Endothelial cell (in vitro differentiated cells): ENCODE data around the gene CLN6. TPM values are rescaled to one million over a fixed set of nuclear protein-coding genes. Genes with fewer than 3 reads are reported as not detected.
A peak's percentile ranks its signal among the peaks of the same experiment; 100 is the strongest.

Source experiments
- DNase-seq: peaks from one replicate; pipeline ENCODE4 v3.0.0; 2021; ENCODE audit warnings: low spot score
- H3K27ac Mint-ChIP-seq: one replicate; pipeline ENCODE4 v1.8.0; 2021; ENCODE audit warnings: mixed read lengths, inconsistent platforms; ENCODE audit not compliant: unreplicated experiment
- H3K27me3 Mint-ChIP-seq: one replicate; pipeline ENCODE4 v1.8.0; 2021; ENCODE audit warnings: mild to moderate bottlenecking, moderate library complexity, mixed read lengths, inconsistent platforms; ENCODE audit not compliant: unreplicated experiment
- H3K36me3 Mint-ChIP-seq: one replicate; pipeline ENCODE4 v1.8.0; 2021; ENCODE audit warnings: mild to moderate bottlenecking, low read depth, mixed read lengths, inconsistent platforms; ENCODE audit not compliant: unreplicated experiment
- H3K4me1 Mint-ChIP-seq: one replicate; pipeline ENCODE4 v1.8.0; 2021; ENCODE audit warnings: mild to moderate bottlenecking, mixed read lengths, inconsistent platforms; ENCODE audit not compliant: unreplicated experiment
- H3K4me3 Mint-ChIP-seq: one replicate; pipeline ENCODE4 v1.8.0; 2021; ENCODE audit warnings: mild to moderate bottlenecking, mixed read lengths, inconsistent platforms; ENCODE audit not compliant: unreplicated experiment
- H3K9me3 Mint-ChIP-seq: one replicate; pipeline ENCODE4 v1.8.0; 2021; ENCODE audit warnings: mixed read lengths, inconsistent platforms; ENCODE audit not compliant: unreplicated experiment
- CTCF ChIP-seq: fragments of 200-600 bp; sonication (generic); IDR thresholded peaks from one replicate; pipeline ENCODE4 v1.5.0; 2021; ENCODE audit warnings: antibody characterized with exemption; ENCODE audit not compliant: unreplicated experiment
- long read RNA-seq: library from polyadenylated mRNA; unstranded; transcript quantifications from one replicate; pipeline ENCODE4 v2.0.0, GENCODE V29; 2020; ENCODE audit not compliant: unreplicated experiment
- total RNA-seq: library from RNA; stranded (reverse); fragmentation: NEBNext Ultra II Directional; extraction: Animal tissue kit (Norgen Biotek cat#: 25700); gene quantifications from one replicate; pipeline ENCODE4 v1.2.1, GENCODE V29; 2021; ENCODE audit not compliant: unreplicated experiment

CLN6 gene
- total RNA-seq: 42.1 TPM
- long read RNA-seq, partial matches to known transcripts: 0 of 3 reads
- long read RNA-seq, other reads (novel, unspliced or antisense): 1 of 3 reads

DNA sequence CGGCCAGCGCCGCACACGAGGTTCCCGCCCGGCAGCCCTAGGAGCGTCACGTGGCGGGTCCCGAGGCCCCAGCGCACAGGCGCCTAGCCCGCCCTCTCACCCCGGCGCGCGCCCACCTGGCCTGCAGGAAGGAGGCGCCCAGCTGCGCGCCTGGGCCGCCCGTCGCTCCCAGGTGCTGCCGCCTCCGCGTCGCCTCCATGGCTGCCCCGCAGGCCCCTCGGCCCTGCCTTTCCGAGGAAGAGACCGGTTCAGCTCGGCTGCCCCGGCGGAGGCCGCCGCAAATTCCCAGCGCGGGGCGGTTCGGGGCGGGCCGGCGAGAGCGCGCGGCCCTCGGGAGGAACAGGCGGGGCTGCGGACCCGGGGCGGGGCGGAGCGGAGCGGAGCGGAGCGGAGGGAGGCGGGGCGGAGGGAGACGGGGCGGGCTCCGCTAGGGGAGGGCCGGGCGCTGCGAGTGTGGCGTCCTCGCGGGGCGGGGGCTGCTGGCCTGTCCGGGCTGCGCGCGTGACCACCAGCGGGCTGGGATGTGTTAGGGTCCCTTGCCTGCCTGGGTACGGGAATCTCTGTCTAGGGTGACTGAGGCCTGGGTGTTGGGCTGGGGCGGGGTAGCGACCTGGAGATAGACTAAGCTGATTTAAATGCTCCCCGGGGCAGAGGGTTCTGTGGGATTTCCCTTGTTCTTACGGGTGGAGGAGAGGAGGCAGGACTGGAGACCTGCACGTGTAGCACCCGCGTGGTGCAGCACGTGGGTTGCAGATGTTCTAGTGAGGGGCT, at the start of gene CLN6:
TSS of gene CLN6 (minus strand) at position 343 of the 771 bp plus-strand sequence. CDS start at position 199, 144 bp downstream.
- no peaks in the 10 kb centered on the region for H3K9me3 Mint-ChIP-seq
- no peak for TF ChIP-seq CTCF
- H3K4me3 Mint-ChIP-seq: peak within 1 kb of the TSS; percentile 95
- DNase-seq: peak; percentile 79
- H3K27ac Mint-ChIP-seq: peak within 1 kb of the TSS; percentile 85
- H3K27me3 Mint-ChIP-seq: peaks cover 19% of the 10 kb centered on the region
- peaks cover 28% of the 10 kb centered on the region for H3K4me1 Mint-ChIP-seq
- H3K36me3 Mint-ChIP-seq: no peaks in the 10 kb centered on the region

DNA sequence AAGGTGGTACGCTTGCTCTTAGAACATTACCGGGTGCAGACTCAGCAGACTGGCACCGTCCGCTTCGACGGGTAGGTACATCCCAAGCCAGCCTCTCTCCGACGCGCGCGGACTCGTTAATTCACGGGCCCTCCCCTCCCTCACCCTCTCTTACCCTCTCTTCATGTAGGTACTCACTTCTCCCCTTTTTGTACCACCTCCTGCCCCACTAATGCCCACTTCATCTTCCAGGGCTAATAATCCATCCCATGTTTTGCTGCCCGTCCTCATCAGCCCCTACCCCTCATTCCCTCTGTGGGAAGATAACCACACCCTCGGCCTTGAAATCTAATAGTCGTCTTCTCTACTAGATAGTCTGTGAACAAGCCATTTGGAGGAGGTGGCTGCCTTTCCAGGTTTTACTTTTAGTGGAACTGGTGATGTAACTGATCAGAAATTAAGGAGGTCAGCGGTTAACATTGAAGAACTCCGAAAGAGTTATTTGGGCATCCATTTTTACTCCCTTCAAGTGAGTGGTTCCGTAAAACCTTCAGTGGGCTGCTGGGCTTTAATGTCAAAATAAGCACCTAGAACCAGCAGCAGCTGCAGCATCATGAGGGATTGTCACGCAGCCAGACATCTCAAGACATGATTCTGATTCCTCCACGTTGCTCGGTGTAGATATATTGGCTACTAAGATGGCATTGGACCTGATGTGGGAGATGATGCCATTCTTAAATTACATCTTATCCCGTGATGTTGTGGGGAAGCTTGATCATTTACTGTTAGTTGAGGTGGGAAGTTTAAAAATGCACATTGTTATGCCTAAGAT, 49.3 kb upstream of the CLN6 start:
- TF ChIP-seq CTCF: no peak
- Mint-ChIP-seq H3K27me3 (peaks cover 2% of the 10 kb centered on the region), H3K4me1 (peaks cover 61% of the 10 kb centered on the region), H3K36me3 (no peaks in the 10 kb centered on the region), H3K4me3 (peak overlapping the region; percentile 99), H3K9me3 (no peaks in the 10 kb centered on the region), H3K27ac (peak overlapping the region; percentile 88)
- DNase-seq: no peak

DNA sequence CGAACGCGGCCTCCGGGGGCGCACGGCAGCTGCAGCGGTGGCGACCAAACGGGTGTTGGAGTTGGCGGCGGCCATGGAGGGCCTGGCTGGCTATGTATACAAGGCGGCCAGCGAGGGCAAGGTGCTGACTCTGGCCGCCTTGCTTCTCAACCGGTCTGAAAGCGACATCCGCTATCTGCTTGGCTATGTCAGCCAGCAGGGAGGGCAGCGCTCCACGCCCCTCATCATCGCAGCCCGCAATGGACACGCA, 48.7 kb upstream of the CLN6 start:
- TF ChIP-seq CTCF: no peak
- DNase-seq: no peak
- no peaks in the 10 kb centered on the region for H3K36me3 Mint-ChIP-seq
- peak overlapping the region; percentile 99 for H3K4me3 Mint-ChIP-seq
- H3K27me3 Mint-ChIP-seq: peaks cover 2% of the 10 kb centered on the region
- peak overlapping the region; percentile 88 for H3K27ac Mint-ChIP-seq
- no peaks in the 10 kb centered on the region for H3K9me3 Mint-ChIP-seq
- peaks cover 66% of the 10 kb centered on the region for H3K4me1 Mint-ChIP-seq

- peak within 1 kb of the TSS; percentile 88 for H3K27ac Mint-ChIP-seq
- no peaks in the 10 kb centered on the region for H3K36me3 Mint-ChIP-seq
- peaks cover 2% of the 10 kb centered on the region for H3K27me3 Mint-ChIP-seq
- H3K9me3 Mint-ChIP-seq: no peaks in the 10 kb centered on the region
- no peak for TF ChIP-seq CTCF
- DNase-seq: peak; percentile 78
- H3K4me1 Mint-ChIP-seq: peaks cover 66% of the 10 kb centered on the region
- H3K4me3 Mint-ChIP-seq: peak within 1 kb of the TSS; percentile 99
These were observed 48.2 kb upstream of the CLN6 start, which contains the start of gene FEM1B for GRCh38 chr15:68277603-68278344. FEM1B (plus strand) TSS chr15:68277745; CDS start chr15:68278418, 673 bp downstream.
